Endothelial cell of umbilical vein (primary cell): ENCODE measurements around the gene HPSE2.

Experiments used
- POLR2A ChIP-seq: IDR thresholded peaks from 2 replicates; pipeline ENCODE4 v1.6.1; 2012; ENCODE audit warnings: low read depth, mild to moderate bottlenecking, control low read depth, low read length
- POLR2AphosphoS5 ChIP-seq: IDR thresholded peaks from 2 replicates; pipeline ENCODE4 v1.6.1; 2012; ENCODE audit warnings: low read depth, mild to moderate bottlenecking, control low read depth, low read length, moderate library complexity; ENCODE audit not compliant: insufficient read depth
- TF ChIP-seq, protein P1 (sequence below), 2 donors: IDR thresholded peaks; 1 replicate in 1 of 2; 2 replicates in 1 of 2; pipeline ENCODE4 v1.5.1; 2011; ENCODE audit warnings: low read length in 2 of 2, mild to moderate bottlenecking in 2 of 2, moderate library complexity in 2 of 2, control low read depth in 1 of 2, inconsistent platforms in 1 of 2, low read depth in 1 of 2; ENCODE audit not compliant: insufficient read depth in 1 of 2; ENCODE audit errors: extremely low read depth in 1 of 2

DNA sequence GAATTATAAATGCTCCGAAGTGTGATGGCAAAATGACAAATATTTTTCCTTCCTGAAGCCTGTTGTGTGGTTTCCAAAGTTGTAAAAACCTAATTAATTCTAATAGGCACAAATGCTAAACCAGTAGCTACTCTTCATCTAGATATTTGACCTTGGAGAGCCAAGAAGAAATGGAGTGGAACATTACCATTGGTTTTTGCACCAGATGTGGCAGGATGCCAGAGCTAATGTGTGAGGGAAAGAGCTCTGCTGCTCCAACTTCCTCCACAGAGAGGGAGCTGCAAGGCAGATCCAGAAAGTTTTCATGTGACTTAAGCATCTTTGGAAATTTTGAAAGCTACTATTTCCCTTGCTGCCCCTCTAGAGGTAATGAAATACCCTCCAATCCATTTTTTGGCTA lies 723.8 kb downstream of the HPSE2 start:
- TF ChIP-seq POLR2AphosphoS5 (no peak), POLR2A (no peak)
- TF ChIP-seq, protein P1, sequence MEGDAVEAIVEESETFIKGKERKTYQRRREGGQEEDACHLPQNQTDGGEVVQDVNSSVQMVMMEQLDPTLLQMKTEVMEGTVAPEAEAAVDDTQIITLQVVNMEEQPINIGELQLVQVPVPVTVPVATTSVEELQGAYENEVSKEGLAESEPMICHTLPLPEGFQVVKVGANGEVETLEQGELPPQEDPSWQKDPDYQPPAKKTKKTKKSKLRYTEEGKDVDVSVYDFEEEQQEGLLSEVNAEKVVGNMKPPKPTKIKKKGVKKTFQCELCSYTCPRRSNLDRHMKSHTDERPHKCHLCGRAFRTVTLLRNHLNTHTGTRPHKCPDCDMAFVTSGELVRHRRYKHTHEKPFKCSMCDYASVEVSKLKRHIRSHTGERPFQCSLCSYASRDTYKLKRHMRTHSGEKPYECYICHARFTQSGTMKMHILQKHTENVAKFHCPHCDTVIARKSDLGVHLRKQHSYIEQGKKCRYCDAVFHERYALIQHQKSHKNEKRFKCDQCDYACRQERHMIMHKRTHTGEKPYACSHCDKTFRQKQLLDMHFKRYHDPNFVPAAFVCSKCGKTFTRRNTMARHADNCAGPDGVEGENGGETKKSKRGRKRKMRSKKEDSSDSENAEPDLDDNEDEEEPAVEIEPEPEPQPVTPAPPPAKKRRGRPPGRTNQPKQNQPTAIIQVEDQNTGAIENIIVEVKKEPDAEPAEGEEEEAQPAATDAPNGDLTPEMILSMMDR (IDR thresholded peaks at IDR 0.05; ENCODE audit: extremely low read depth in 1 of 2, insufficient read depth in 1 of 2, low read depth in 1 of 2, low read length in 2 of 2) = no peak
